ENCODE measurements around the gene ZMIZ1. TPM values are rescaled to one million over a fixed set of nuclear protein-coding genes. Genes with fewer than 3 reads are reported as not detected.
"Not testable (repeated sequence)": the region's sequence is repeated elsewhere in the genome, so short reads cannot be mapped to it uniquely, and the experiment has no call there.

The ZMIZ1 gene
- total RNA-seq, 1 experiment from 2014 or later, result 7.8 TPM

GRCh38 chr10:79269443-79269842 is 200.7 kb downstream of the ZMIZ1 start:
- no peak for DNase-seq (ENCODE audit: low read depth, low spot score)
- in situ Hi-C loops (cut with HindIII; ENCODE audit: low pct_unique_long_range_greater_than_20kb, low sequenced_read_pairs), result no loop called here

DNA sequence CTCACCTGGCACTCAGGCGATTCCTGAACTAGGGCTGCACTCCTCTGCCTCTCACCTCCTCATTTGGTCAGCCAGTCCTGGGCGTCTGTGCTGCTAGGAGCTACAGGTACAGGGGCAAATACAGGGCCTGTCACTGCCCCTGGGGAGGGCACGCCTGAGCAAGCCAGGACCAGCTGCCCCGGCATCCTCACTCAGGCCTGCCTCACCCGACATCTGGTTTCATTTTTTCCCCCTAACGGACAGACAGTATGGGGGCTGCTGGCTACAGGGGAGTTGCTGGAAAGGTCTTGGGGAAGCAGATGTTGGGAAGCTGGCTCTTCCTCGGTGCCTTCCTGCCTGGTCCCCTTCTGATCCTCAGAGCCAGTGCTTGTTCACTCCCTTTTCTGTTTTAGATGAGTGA is 201.2 kb downstream of the ZMIZ1 start:
- DNase-seq (ENCODE audit: low read depth, low spot score), result no peak
- in situ Hi-C loops (cut with HindIII; ENCODE audit: low pct_unique_long_range_greater_than_20kb, low sequenced_read_pairs), result no loop called here

DNA sequence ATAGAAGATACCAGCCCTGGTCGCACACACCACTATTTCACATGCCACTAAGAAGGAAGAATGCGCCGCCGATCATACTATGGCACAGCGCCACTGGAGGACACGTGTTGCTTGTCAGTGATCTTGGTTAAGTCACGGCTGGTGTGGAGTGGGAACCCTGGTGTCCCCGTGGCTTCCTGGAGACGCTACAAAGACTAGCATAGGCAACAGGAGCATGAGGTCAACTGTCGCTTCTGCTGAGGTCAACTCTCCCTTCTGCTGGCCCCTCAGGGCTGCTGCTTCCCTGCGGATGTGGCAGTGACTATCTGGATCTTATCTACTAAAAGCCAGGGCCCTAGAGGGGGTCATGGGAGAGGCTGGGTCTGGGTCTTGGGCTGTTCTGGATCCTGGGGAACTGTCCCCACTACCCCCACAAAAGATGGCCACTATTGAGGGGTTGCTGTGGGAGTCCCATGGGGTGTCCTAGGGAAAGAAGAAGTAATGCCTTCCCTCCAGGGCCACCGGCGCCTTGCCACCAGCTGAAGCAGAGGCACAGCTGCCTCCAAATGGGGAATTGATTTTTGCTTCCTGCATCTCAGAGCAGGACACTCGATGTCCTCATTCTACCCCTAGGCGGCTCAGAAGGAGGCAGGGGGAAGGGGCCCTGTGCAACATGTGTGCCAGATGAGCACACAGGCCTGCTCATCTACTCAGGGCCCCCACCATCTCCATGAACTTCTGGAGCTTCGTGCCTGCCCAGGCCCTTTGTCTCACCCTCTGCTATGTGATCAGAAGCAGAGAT is 201.9 kb downstream of the ZMIZ1 start:
- no peak for DNase-seq (ENCODE audit: low read depth, low spot score)
- in situ Hi-C loops (cut with HindIII; ENCODE audit: low pct_unique_long_range_greater_than_20kb, low sequenced_read_pairs), result no loop called here

DNA sequence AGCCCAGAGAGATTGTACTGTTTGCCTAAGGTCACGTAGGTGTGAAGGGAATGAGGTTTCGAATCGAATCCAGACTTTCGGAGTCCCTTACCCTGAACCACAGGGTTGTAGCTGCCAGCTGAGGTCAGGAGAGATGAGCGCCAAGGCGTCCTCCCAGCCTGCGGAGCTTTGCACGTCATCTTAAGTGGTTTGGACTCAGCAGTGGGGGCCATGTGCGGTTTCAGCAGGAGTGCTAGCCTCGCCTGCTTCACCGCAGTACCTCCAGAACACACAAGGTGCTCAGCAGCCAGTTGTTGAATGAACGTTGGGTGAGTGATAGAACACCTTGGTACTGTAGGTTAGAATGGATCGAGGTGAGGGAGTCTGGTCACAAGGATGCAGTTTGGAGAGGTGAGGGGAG is 203.6 kb downstream of the ZMIZ1 start:
- no peak for DNase-seq (ENCODE audit: low read depth, low spot score)
- in situ Hi-C loops (cut with HindIII; ENCODE audit: low pct_unique_long_range_greater_than_20kb, low sequenced_read_pairs), result no loop called here

- in situ Hi-C loops (cut with HindIII; ENCODE audit: low pct_unique_long_range_greater_than_20kb, low sequenced_read_pairs), result no loop called here
- DNase-seq (ENCODE audit: low read depth, low spot score), result no peak
These were observed 204.8 kb downstream of the ZMIZ1 start for GRCh38 chr10:79273604-79274003.

GRCh38 chr10:79274279-79275104 is 205.7 kb downstream of the ZMIZ1 start:
- DNase-seq (ENCODE audit: low read depth, low spot score), result no peak
- in situ Hi-C loops (cut with HindIII; ENCODE audit: low pct_unique_long_range_greater_than_20kb, low sequenced_read_pairs), result no loop called here

GRCh38 chr10:79275105-79275430 is 206.3 kb downstream of the ZMIZ1 start:
- in situ Hi-C loops (cut with HindIII; ENCODE audit: low pct_unique_long_range_greater_than_20kb, low sequenced_read_pairs), result no loop called here
- no peak for DNase-seq (ENCODE audit: low read depth, low spot score)

- in situ Hi-C loops (cut with HindIII; ENCODE audit: low pct_unique_long_range_greater_than_20kb, low sequenced_read_pairs), result no loop called here
- no peak for DNase-seq (ENCODE audit: low read depth, low spot score)
These were observed 206.7 kb downstream of the ZMIZ1 start for GRCh38 chr10:79275431-79275851.

DNA sequence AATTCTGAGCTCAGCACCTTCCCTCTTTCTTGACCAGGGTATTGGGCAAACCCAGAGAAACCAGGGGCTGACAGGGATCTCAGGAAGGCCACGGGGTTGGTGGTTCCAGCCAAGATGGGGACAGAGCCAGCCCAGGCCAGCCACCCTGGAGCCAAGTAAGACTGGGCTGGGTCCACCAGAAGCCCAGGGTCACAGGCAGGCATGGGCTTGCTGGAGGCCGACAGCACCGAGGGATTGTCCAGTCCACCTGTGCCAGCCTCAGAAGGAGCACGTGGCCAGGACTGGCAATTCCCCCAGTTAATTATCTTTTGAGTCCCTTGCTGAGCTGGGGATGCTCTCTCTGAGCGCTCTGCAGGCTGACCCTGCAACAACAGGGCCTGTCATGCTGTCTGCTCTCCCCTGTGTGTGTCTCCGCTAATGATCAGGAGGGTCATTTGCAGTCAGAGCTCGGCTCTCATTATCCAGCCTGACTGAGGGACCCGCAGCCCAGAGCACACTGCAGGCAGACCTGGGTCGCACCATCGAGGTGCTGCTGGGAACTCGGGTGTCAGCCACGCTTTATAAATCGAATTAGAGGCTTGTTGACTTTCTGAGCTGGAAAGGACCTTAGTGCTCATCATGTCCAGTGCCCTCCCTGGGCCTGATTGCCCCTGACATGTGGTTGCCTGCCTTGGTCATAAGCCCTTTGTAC is 209.0 kb downstream of the ZMIZ1 start:
- in situ Hi-C loops (cut with HindIII; ENCODE audit: low pct_unique_long_range_greater_than_20kb, low sequenced_read_pairs), result no loop called here
- DNase-seq (ENCODE audit: low read depth, low spot score), result no peak

DNA sequence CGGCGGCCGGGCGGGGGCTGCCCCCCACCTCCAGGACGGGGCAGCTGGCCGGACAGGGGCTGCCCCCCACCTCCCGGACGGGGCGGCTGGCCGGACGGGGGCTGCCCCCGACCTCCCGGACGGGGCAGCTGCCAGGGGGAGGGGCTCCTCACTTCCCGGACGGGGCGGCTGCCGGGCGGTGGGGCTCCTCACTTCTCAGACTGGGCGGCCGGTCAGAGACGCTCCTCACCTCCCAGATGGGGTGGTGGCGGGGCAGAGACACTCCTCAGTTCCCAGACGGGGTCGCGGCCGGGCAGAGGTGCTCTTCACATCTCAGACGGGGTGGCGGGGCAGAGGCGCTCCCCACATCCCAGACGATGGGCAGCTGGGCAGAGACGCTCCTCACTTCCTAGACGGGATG is 210.3 kb downstream of the ZMIZ1 start:
- in situ Hi-C loops (cut with HindIII; ENCODE audit: low pct_unique_long_range_greater_than_20kb, low sequenced_read_pairs); DNase-seq (ENCODE audit: low read depth, low spot score): not testable (repeated sequence)

DNA sequence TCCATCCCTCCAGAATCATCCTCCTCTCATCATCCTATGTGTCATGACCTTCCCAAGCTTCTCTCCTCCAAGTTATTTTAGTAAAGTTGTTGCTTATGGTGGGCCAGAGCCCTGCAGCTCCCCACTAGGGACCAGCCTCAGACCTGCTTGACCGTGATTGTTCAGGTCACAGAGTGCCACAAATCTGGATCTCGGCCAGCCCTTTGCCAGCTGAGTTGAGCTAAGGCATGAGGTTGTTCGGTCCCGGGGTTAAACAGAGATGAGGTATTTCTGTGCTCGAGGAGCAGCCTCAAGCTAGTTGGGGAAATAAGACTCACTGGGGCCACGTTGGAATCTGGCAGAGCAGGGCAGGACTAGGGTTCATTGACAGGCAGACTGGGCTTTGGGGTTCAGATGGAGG is 212.2 kb downstream of the ZMIZ1 start:
- in situ Hi-C loops (cut with HindIII; ENCODE audit: low pct_unique_long_range_greater_than_20kb, low sequenced_read_pairs), result no loop called here
- no peak for DNase-seq (ENCODE audit: low read depth, low spot score)

GRCh38 chr10:79282388-79282787 is 213.6 kb downstream of the ZMIZ1 start:
- in situ Hi-C loops (cut with HindIII; ENCODE audit: low pct_unique_long_range_greater_than_20kb, low sequenced_read_pairs), result no loop called here
- no peak for DNase-seq (ENCODE audit: low read depth, low spot score)

GRCh38 chr10:79283616-79284015 is 214.8 kb downstream of the ZMIZ1 start:
- in situ Hi-C loops (cut with HindIII; ENCODE audit: low pct_unique_long_range_greater_than_20kb, low sequenced_read_pairs), result no loop called here

GRCh38 chr10:79284158-79284871 is 215.5 kb downstream of the ZMIZ1 start:
- in situ Hi-C loops (cut with HindIII; ENCODE audit: low pct_unique_long_range_greater_than_20kb, low sequenced_read_pairs), result no loop called here
- no peak for DNase-seq (ENCODE audit: low read depth, low spot score)

More at GRCh38 chr10:79283616-79284015, 214.8 kb downstream of the ZMIZ1 start:
- no peak for DNase-seq (ENCODE audit: low read depth, low spot score)

DNA sequence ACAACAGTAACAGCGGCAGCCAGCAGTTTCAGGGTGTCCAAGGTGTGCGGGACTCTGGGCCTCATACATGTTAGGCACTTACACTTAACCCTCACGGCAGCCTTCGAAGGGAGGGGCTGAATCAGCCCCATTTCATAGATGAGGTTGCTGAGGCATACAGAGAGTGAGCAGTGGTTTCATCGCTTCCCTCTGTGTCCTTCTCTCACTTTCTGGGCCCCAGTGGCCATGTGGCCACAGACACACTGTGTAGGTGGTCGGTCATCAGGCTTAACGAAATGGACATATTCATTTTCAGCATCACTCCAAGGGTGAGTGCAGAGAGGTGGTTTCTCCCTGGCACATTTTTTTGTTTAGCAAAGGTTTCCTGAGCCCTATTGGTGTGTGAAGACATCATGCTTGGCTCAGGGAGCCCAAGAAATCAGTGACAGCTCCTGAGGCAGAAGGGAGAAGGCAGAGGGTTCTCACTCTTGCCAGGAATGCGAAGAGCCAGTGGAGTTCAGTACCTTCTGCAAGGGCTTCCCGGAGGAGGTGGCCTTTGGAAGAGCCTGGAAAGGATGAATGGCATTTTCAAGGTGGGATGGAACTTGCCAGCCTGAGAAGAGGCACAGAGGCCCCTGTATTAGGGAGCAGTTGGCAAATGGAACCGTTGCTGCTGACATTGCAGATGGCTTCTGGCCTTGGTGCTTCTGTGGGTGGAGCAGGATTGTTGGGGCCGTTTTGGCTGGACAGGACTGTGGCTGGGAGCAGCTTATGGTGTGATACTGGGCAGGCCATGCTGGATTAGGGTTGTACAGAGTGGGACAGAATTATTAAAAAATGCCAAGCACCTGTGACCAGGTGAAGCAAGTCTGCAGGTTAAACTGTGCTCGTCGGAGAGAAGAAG is 216.8 kb downstream of the ZMIZ1 start:
- no peak for DNase-seq (ENCODE audit: low read depth, low spot score)
- in situ Hi-C loops (cut with HindIII; ENCODE audit: low pct_unique_long_range_greater_than_20kb, low sequenced_read_pairs), result no loop called here

DNA sequence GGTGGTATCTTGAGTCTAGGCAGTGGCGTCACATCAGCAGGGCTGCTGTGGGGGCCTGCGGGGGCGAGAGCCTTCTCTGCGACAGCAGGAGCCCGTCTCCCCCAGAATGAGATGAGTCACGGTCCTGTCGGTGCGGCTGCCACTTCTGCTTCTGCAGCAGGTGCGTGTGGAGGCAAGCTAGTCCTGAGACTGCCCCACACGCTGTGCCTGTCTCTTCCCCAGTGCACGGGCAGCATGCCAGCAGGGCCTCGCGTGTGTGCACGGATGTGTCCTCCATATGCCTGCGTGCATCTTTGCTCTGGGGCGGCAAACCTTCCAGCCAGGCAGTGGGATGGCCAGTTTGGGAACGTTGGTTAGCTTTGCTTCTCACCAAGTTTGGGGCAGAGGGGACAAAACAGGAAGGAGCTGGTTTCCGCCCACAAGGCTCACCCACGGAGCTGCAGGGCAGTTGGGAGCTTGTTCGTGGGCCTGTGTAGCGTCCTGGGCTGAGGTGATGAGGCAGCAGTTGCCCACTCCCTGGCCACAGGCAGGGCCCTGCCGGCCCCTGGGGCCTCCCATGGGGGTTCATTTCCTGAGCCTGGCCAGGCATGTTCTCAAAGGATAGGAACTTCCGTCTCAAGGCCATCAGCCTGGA is 217.7 kb downstream of the ZMIZ1 start:
- in situ Hi-C loops (cut with HindIII; ENCODE audit: low pct_unique_long_range_greater_than_20kb, low sequenced_read_pairs), result no loop called here
- no peak for DNase-seq (ENCODE audit: low read depth, low spot score)
